ENCODE data around the gene ZFYVE9.

DNA sequence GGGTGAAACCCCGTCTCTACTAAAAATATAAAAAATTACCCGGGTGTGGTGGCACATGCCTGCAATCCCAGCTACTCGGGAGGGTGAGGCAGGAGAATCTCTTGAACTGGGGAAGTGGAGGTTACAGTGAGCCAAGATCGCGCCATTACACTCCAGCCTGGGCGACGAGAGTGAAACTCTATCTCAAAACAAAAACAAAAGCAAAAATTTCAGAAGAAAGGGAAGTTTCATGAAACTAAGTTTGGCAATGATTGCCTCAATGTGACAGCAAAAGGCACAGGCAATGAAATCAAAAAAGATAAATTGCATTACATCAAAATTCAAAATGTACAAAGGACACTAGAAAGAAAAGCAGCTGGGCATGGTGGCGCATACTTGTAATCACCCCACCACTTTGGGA, 45.7 kb upstream of the ZFYVE9 start:
- TF ChIP-seq ZNF501 (tag by site-specific recombination; IDR thresholded peaks at IDR 0.05), result no peak
- TF ChIP-seq ZNF157 (tag by site-specific recombination; IDR thresholded peaks at IDR 0.05), result no peak
- TF ChIP-seq, protein P1, sequence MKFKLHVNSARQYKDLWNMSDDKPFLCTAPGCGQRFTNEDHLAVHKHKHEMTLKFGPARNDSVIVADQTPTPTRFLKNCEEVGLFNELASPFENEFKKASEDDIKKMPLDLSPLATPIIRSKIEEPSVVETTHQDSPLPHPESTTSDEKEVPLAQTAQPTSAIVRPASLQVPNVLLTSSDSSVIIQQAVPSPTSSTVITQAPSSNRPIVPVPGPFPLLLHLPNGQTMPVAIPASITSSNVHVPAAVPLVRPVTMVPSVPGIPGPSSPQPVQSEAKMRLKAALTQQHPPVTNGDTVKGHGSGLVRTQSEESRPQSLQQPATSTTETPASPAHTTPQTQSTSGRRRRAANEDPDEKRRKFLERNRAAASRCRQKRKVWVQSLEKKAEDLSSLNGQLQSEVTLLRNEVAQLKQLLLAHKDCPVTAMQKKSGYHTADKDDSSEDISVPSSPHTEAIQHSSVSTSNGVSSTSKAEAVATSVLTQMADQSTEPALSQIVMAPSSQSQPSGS (tag by site-specific recombination; IDR thresholded peaks at IDR 0.05; ENCODE audit: low read depth), result no peak
- TF ChIP-seq, protein P2, sequence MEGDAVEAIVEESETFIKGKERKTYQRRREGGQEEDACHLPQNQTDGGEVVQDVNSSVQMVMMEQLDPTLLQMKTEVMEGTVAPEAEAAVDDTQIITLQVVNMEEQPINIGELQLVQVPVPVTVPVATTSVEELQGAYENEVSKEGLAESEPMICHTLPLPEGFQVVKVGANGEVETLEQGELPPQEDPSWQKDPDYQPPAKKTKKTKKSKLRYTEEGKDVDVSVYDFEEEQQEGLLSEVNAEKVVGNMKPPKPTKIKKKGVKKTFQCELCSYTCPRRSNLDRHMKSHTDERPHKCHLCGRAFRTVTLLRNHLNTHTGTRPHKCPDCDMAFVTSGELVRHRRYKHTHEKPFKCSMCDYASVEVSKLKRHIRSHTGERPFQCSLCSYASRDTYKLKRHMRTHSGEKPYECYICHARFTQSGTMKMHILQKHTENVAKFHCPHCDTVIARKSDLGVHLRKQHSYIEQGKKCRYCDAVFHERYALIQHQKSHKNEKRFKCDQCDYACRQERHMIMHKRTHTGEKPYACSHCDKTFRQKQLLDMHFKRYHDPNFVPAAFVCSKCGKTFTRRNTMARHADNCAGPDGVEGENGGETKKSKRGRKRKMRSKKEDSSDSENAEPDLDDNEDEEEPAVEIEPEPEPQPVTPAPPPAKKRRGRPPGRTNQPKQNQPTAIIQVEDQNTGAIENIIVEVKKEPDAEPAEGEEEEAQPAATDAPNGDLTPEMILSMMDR (tag by site-specific recombination; IDR thresholded peaks at IDR 0.05), result no peak
- TF ChIP-seq ZNF341 (tag by site-specific recombination; IDR thresholded peaks at IDR 0.05; ENCODE audit: low read depth), result no peak
- TF ChIP-seq KLF16 (tag by site-specific recombination; IDR thresholded peaks at IDR 0.05), result no peak

Data from HEK293 (cell line).